OCI-LY1 (cell line): ENCODE measurements around the gene DRC7.

Experiments
- H2AFZ ChIP-seq: fragments of 200-600 bp; sonication (generic), shearing (Covaris generic); 2 replicates; pipeline ENCODE4 v1.6.0; 2014; ENCODE audit warnings: antibody characterized with exemption, mild to moderate bottlenecking, low read length
- H3F3A ChIP-seq: fragments of 200-600 bp; sonication (generic), shearing (Covaris generic); 2 replicates; pipeline ENCODE4 v1.6.0; 2014; ENCODE audit warnings: mild to moderate bottlenecking, antibody characterized with exemption, low read length, moderate library complexity; ENCODE audit not compliant: insufficient read depth
- H3K27ac ChIP-seq: fragments of 200-600 bp; sonication (generic); 2 replicates; pipeline ENCODE4 v1.5.1; 2014; ENCODE audit warnings: low read length, mixed run types, mild to moderate bottlenecking, low read depth; ENCODE audit not compliant: poor library complexity, severe bottlenecking
- H3K27me3 ChIP-seq: fragments of 200-600 bp; sonication (generic); 2 replicates; pipeline ENCODE4 v1.6.0; 2014; ENCODE audit warnings: antibody characterized with exemption, mild to moderate bottlenecking, low read length, moderate library complexity; ENCODE audit not compliant: insufficient read depth
- H3K36me3 ChIP-seq: fragments of 200-600 bp; sonication (generic); 2 replicates; pipeline ENCODE4 v1.6.1; 2014; ENCODE audit warnings: mild to moderate bottlenecking, antibody characterized with exemption, low read length, moderate library complexity, mixed read lengths; ENCODE audit not compliant: insufficient read depth
- H3K4me1 ChIP-seq: fragments of 200-600 bp; sonication (generic); 2 replicates; pipeline ENCODE4 v1.5.1; 2014; ENCODE audit warnings: mild to moderate bottlenecking, low read length, moderate library complexity; ENCODE audit not compliant: insufficient read depth, severe bottlenecking
- H3K4me2 ChIP-seq: fragments of 200-600 bp; sonication (generic), shearing (Covaris generic); 2 replicates; pipeline ENCODE4 v1.6.1; 2014; ENCODE audit warnings: low read length
- H3K4me3 ChIP-seq: fragments of 200-600 bp; sonication (generic); 2 replicates; pipeline ENCODE4 v1.5.1; 2014; ENCODE audit warnings: low read length, low read depth, mild to moderate bottlenecking, mixed read lengths; ENCODE audit not compliant: poor library complexity, severe bottlenecking
- H3K79me2 ChIP-seq: fragments of 200-600 bp; shearing (Covaris generic); 2 replicates; pipeline ENCODE4 v1.6.1; 2016; ENCODE audit warnings: mixed run types, low read length, mixed read lengths; ENCODE audit not compliant: insufficient read depth
- H3K9ac ChIP-seq: fragments of 200-600 bp; sonication (generic), shearing (Covaris generic); 2 replicates; pipeline ENCODE4 v1.6.1; 2014; ENCODE audit warnings: mild to moderate bottlenecking, low read length, mixed read lengths
- H3K9me2 ChIP-seq: fragments of 200-600 bp; sonication (generic), shearing (Covaris generic); 2 replicates; pipeline ENCODE4 v1.6.1; 2014; ENCODE audit warnings: low read depth, mild to moderate bottlenecking, low read length, mixed read lengths
- H3K9me3 ChIP-seq: fragments of 200-600 bp; shearing (Covaris generic); 2 replicates; pipeline ENCODE4 v1.6.1; 2014; ENCODE audit warnings: low read length, mixed read lengths
- H4K20me1 ChIP-seq: fragments of 200-600 bp; sonication (generic), shearing (Covaris generic); 2 replicates; pipeline ENCODE4 v1.6.0; 2016; ENCODE audit warnings: mild to moderate bottlenecking, low read length; ENCODE audit not compliant: insufficient read depth
- EZH2 ChIP-seq: fragments of 200-600 bp; sonication (generic), shearing (Covaris generic); IDR thresholded peaks from 2 replicates; pipeline ENCODE4 v1.8.0; 2017; ENCODE audit warnings: borderline replicate concordance, mixed run types, mild to moderate bottlenecking, antibody characterized with exemption, low read length, moderate library complexity, mixed read lengths
- TF ChIP-seq, protein P1 (sequence below): fragments of 200-600 bp; sonication (generic), shearing (Covaris generic); IDR thresholded peaks from 2 replicates; pipeline ENCODE4 v1.5.1; 2017; ENCODE audit warnings: mild to moderate bottlenecking, antibody characterized with exemption, low read length, moderate library complexity, mixed read lengths

Gene DRC7

DNA sequence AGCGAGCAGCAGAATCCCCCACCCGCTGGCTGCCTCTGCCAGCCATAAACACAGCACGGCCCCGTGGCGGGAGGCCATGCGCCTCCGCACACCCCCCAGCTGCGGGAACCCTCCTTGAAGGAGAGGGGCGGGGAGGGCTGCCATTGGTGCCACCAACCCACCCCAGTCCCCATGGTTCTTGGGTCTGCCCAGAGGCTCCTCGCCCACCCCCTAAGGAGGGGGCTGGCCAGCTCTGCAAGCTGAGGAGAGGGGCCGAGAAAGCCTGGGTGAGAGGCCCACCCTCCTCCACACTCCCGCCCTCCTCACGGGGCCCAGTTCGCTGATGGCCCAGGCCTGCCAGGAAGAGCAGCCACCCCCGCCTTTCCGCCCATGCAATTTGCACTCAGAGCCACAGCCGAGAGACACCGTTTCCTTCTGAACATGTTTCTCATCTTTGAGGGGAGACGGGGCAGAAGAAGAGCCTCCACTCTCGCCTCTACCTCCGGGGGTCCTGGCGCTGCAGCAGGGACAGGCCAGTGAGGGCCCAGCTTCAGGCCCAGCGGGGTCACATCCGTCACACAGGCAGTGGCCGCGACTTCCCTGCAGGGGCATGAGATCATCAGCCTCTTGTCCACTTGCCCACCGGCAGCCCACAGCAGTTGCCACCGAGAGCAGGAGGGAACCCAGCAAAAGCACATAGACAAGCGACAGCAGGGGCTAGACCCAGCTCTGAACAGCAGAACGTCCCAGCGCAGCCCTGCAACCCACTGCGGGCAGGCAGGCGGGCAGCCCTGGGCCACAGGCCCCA is 63.9 kb downstream of the DRC7 start:
- Histone ChIP-seq H3K4me2 (no peak overlapping the region), H3K27ac (no peak overlapping the region), H2AFZ (no peak overlapping the region), H3K4me3 (no peak overlapping the region), H3K9me3 (no peaks in the 10 kb centered on the region), H3K36me3 (peaks cover 8% of the 10 kb centered on the region), H3K27me3 (no peaks in the 10 kb centered on the region), H3K79me2 (no peaks in the 10 kb centered on the region), H3F3A (no peaks in the 10 kb centered on the region), H3K9ac (no peak overlapping the region), H3K4me1 (no peaks in the 10 kb centered on the region), H3K9me2 (no peaks in the 10 kb centered on the region), H4K20me1 (no peaks in the 10 kb centered on the region)
- TF ChIP-seq EZH2: no peak
- TF ChIP-seq, protein P1, sequence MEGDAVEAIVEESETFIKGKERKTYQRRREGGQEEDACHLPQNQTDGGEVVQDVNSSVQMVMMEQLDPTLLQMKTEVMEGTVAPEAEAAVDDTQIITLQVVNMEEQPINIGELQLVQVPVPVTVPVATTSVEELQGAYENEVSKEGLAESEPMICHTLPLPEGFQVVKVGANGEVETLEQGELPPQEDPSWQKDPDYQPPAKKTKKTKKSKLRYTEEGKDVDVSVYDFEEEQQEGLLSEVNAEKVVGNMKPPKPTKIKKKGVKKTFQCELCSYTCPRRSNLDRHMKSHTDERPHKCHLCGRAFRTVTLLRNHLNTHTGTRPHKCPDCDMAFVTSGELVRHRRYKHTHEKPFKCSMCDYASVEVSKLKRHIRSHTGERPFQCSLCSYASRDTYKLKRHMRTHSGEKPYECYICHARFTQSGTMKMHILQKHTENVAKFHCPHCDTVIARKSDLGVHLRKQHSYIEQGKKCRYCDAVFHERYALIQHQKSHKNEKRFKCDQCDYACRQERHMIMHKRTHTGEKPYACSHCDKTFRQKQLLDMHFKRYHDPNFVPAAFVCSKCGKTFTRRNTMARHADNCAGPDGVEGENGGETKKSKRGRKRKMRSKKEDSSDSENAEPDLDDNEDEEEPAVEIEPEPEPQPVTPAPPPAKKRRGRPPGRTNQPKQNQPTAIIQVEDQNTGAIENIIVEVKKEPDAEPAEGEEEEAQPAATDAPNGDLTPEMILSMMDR: no peak

DNA sequence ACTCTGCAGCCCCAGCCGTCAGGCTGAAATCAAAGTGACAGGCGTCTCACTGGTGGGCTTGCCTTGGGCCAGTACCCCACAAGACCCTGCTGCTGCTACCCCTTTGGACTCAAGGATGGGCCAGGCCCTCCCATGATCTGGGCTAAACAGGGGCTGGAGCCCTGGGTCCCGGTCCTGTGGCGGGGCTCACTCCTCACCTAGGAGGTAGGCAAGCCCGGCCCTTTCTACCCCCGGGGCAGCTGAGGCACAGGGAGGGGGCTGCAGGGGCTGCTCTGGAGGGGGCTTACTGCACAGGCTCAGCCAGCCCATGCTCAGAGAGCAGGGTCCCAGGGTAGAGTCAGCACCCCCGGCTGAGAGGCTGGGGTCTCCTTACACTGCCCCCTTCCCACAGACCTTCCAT is 64.5 kb downstream of the DRC7 start:
- Histone ChIP-seq H3K9ac (no peak overlapping the region), H3K4me1 (no peaks in the 10 kb centered on the region)

DNA sequence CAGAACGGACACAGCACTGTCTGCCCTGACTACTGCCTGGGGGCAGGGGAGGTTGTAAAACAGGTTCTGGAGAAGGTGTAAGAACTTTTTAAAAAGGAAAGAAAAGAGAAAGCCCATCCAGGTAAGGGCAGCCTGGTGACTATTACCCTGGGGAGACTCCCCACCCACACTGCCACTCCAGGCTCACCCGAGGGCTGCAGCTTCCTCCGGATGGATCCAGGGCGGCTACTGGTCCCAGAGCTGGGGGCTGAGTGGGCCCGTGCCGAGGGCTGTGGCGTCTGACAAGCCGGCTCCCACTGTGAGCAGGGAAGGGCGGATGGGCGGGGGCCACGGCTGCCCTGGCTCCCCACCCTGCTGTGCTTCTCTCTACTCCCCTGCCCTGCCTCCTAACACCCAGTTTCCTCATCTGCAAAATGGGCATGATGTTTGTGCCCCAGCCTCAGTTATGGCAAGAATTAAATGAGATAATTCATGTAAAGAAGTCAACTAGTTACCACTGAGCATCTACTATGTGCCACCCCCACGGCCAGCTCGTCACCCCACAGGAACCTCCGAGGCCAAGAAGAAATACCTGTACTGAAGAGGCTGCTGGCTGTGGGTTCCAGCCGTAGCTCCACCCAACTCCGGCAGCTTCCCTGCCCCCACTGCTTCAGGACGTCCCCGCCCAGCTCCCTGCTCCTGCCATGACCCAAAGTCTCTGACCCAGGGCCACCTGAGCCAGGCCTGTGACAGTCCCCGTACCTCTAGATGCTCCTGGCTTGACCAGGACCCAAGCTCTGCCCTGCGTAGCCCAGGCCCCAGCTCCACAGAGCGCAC is 65.1 kb downstream of the DRC7 start:
- Histone ChIP-seq H3K4me3 (no peak overlapping the region), H3K9me3 (no peaks in the 10 kb centered on the region), H3K27me3 (no peaks in the 10 kb centered on the region), H3K9me2 (no peaks in the 10 kb centered on the region), H3K4me1 (no peaks in the 10 kb centered on the region), H3K36me3 (peaks cover 8% of the 10 kb centered on the region), H3K79me2 (no peaks in the 10 kb centered on the region), H4K20me1 (no peaks in the 10 kb centered on the region), H3F3A (no peaks in the 10 kb centered on the region), H3K4me2 (no peak overlapping the region), H2AFZ (no peak overlapping the region), H3K27ac (no peak overlapping the region), H3K9ac (no peak overlapping the region)
- TF ChIP-seq, protein P1: no peak
- TF ChIP-seq EZH2: no peak

More for the DNA sequence above, 64.5 kb downstream of the DRC7 start:
- no peaks in the 10 kb centered on the region for H4K20me1 ChIP-seq
- H3K9me2 ChIP-seq: no peaks in the 10 kb centered on the region
- no peaks in the 10 kb centered on the region for H3K79me2 ChIP-seq
- H3F3A ChIP-seq: no peaks in the 10 kb centered on the region
- no peak overlapping the region for H3K4me3 ChIP-seq
- H3K4me2 ChIP-seq: no peak overlapping the region
- H3K27me3 ChIP-seq: no peaks in the 10 kb centered on the region
- H3K36me3 ChIP-seq: peaks cover 8% of the 10 kb centered on the region
- H3K9me3 ChIP-seq: no peaks in the 10 kb centered on the region
- no peak overlapping the region for H3K27ac ChIP-seq
- no peak for TF ChIP-seq EZH2
- TF ChIP-seq, protein P1: no peak
- H2AFZ ChIP-seq: no peak overlapping the region
